ENCODE measurements around the gene KCND2.

The KCND2 gene

DNA sequence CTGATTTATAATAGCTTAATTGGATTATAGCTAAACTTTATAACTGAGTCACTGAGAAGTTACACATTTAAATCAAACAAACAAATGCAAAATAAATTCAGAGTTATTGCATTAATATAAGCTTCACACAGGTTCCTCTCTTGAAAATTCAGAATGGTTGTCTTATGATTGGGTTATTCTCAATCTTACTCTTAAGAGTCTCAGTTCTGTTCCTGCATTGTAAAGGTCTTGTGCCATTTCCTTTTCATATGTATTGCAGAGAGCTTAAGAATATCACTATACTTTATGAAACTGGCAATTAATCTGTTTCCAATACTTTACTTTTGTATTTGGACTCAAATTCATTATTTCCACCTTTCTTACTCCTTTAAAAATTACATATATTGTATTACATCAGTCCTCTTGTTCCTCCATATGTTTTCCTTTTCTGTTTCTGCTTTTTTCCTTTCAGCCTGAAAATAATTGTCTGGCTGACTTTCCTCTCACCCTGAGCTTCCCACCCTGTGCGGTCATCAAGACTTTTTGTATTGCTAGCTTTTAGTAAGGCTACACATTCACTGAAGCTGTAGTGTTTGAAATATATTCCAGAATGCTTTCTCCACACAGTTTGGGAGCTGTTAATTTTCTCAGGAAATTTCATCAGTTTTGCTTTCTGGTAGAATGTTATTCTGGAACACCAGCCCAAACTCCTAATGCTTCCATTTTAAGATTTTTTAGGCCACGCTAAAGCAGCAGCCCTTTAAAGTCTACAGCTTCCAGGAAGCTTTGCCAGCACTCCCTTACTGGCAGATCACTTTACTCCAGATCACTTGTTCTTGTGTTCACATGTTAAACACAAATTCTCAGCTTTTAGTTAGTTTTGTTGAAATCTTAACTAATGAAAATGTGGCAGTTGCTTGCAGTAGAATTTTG, 139.4 kb downstream of the KCND2 start:
- DNase-seq, result no peak

DNA sequence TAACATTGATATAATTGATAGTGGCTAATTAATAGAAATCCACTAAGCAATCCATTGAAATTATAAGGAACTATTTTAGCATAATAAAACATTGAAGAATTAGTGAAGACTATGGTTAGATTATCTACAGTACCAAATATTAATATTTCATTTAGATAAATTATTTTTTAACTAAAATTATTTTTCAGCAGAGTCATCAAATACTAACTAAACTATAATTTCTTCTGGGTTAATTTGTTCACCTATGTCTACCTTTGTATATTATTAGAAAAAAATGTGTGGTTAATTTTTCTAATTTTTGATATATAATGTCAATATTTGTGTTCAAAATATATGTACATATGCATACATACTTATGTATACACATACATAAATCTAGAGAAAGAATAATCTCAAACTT, 140.2 kb downstream of the KCND2 start:
- DNase-seq, result no peak

DNA sequence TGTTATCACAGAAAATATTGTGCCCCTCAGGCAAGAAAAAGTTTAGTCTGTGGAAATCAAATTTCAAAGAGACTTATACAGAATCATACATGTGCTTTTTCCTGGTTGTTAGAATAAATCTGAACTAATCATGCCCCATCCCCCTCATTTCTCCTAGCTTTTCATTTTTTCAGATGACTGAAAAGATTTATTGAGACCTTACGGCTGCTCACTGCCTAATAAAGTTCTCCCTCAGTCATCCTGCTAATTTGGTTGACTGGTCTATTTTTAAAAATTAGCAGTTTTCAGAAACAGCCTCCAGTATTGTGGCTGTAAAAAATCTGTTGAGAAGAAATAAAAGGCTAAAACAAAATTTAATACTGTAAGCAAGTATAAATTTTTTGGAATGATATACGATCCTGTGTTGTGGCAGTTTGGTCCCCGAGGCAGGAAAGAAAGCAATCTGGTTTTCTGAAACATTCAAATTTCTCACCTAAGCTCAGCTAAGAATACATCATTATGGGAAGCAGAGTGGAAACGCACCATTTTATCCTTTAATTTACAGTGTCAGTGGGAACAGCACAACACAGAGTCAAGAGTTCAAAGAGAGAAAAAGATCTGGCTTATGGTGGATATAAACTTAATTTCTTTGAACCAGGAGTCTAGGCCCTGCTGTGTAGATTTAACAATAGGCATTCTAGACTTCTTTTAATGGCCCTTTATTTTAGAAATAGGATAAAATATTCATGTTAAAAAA, 144.4 kb downstream of the KCND2 start:
- DNase-seq, result no peak

GRCh38 chr7:120421151-120421651, 148.2 kb downstream of the KCND2 start:
- DNase-seq, result no peak

DNA sequence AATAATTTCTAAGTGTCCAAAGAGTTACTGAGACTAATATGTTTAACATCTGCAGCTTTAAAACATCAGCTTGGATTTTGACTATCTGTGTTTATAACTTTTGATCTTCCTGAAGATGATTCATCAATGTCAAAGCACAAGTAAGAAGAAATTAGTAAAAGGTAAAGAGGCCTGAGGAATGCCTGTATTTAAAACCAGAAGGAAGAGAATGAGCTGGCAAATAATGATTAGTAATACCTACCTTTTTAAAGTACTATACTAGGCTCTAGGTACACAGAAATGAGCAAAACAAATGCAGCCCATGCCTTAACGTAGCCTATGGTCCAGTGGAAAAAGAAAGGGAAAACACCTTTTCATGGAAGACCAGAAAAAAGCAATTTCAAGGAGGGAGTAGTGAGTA, 158.0 kb downstream of the KCND2 start:
- DNase-seq, result no peak

- no peak for DNase-seq
Measured at GRCh38 chr7:120436487-120437060, 163.6 kb downstream of the KCND2 start.

GRCh38 chr7:120441850-120442249, 168.9 kb downstream of the KCND2 start:
- no peak for DNase-seq

DNA sequence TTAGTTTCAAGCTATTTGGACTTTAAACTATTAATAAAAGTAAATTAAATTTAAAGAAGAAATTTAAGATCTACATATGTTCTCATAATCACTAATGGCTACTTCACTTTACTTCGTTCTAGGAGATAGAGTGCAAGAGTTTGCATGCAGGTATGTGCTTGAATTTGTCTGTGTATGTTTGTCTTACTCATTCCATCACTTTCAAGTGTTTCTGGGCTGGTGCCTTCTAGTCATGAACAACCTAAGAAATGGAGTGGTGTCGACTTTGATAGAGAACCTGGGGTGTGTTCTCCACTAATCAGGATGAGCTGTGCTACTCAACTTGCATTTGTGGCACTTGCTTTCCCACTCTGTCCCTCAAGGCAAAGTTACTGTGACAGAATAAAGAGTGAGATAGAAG, 169.9 kb downstream of the KCND2 start:
- DNase-seq, result no peak

- DNase-seq, result no peak
Measured at GRCh38 chr7:120444650-120445049, 171.7 kb downstream of the KCND2 start.

- no peak for DNase-seq
Measured at GRCh38 chr7:120445276-120445675, 172.3 kb downstream of the KCND2 start.

DNA sequence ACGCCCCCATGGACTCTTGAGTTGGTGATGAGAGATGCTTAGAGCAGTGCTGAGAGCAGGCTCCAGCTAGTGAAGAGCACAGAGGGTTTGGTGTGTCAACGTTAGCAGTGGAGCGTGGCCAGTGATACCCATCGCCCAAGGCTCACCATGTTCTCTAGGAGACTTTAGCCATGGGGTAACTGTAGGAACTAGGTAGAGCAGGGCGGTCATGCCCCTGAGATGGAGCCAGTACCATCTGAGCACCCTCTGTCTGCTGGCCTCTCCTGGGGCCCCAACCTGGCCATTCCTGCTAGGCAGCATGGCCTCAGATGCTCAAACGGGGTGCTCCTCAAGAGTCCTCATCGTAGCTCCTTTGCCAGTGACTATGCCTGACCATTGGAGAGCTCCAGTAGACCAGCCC, 179.7 kb downstream of the KCND2 start:
- no peak for DNase-seq

- no peak for DNase-seq
Measured at GRCh38 chr7:120456699-120457098, 183.7 kb downstream of the KCND2 start.

- no peak for DNase-seq
Measured at GRCh38 chr7:120460949-120461348, 188.0 kb downstream of the KCND2 start.

DNA sequence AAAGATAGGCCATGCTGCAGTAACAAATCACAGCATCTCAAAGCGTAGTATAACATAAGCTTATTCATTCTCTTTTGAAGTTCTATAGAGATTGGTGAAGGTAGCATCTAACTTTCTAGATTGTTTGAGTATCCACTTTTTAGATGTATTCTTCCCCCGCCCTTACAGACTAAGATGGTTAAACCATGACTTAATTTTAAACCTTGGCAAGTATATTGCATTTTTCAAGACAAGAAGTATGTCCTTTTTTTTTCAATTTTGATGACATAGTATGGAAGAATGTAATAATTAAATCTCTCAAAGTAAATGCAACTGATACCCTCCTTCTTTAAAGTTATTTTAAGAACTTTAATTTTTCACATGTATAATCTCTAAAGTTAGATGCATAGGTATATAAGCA, 190.0 kb downstream of the KCND2 start:
- DNase-seq, result no peak

GRCh38 chr7:120464104-120464503, 191.1 kb downstream of the KCND2 start:
- no peak for DNase-seq

DNA sequence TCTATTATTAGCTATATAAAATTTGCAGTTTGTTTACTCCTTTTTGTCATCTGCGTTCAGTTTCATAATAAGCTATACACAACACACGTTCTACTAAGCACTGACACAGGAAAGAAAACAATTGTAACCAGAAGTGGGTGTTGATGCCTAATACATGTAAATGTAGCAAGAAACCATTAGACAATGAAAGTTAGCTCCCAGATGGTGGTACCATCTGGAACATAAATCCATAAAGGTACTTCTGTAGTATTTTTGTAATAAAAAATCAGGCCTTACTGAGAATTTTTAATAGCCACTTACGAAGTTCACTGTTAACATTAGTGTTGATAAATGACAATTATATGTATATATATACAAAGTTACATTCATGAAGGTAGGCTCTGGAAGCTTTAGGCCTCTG, 194.7 kb downstream of the KCND2 start:
- no peak for DNase-seq

- DNase-seq, result no peak
Measured at GRCh38 chr7:120468611-120469010, 195.6 kb downstream of the KCND2 start.

DNA sequence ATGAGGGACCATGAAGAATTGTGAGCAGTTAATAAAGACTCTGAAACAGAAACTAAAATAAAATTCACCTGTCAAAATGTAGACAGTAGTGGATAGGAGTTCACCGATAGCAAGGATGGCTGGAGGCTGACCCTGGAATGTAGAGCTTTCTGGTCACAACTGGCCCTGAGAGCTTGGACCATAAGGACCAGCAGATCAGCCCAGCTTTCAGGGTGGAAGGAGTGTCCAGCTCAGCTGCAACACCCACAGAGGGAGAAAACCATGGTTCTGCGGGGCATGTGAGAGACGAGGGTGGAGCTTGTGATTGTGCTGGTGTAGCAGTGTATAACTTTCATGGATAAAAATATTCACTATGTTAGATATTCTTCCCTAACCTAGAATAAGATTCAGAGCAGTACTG, 199.9 kb downstream of the KCND2 start:
- DNase-seq, result no peak

- no peak for DNase-seq
Measured at GRCh38 chr7:120473352-120473751, 200.4 kb downstream of the KCND2 start.

DNA sequence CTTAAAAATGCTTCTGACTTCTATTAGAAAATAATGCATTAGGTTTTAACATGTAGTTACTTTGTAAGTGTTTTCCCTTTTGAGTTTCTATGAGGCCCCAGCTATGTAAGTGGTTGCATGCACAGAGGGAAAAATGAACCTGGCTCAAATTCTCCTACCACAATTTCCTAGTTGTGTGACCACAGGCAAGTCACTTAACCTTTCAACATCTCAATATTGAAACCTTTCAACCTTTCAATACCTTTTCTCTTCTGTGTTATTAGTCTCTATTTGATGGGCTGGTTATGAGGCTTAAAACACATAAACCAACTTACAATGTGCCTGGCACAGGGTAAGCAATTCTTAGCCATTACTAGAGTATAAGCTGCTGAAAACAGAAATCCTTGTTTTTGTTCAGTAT, 203.0 kb downstream of the KCND2 start:
- DNase-seq, result no peak

DNA sequence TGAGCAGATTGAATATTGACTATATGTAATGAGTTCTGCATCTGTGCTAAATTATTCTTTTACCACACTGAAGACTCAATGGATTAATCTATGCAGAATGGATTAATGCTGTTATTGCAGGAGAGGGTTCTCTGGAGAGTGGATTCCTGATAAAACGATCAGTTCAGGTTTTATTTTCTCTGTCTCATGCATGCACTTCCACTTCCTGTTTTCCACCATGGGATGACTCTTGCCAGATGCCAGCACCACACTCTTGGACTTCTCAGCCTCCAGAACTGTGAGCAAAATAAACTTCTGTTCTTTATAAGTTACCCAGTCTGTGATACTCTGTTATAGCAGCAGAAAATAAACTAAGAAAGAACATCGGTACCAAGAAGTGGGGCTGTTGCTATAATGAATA, 207.5 kb downstream of the KCND2 start:
- DNase-seq, result no peak

GRCh38 chr7:120480930-120481329, 208.0 kb downstream of the KCND2 start:
- DNase-seq, result no peak

GRCh38 chr7:120486164-120486563, 213.2 kb downstream of the KCND2 start:
- DNase-seq, result no peak

DNA sequence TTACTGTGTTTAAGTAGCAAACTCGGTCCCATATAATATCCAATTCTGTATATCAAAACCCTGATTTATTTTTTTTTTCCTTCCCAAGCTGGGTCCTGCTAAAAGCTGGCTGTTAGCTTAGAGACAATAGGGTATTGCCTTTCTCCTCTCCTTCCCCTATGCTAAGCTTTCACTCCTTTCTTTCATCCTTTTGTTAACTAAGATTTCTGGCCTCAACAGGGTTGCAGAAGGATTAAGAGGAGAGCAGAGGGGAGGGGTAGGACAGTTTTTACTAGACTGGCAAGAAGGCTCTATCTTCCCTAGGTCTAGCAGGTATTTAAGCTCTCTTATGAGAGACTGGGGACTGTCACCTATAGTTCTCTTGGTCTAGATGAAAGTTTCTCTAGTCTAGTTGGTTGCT, 229.2 kb downstream of the KCND2 start:
- no peak for DNase-seq
